Fibroblast of lung (primary cell): Measurements from ENCODE around the gene PHC2.

Experiments
- CTCF ChIP-seq, 2 donors: IDR thresholded peaks in 1 of 2; conservative IDR thresholded peaks in 1 of 2; 1 replicate in 1 of 2; 2 replicates in 1 of 2; pipeline ENCODE4 v1.5.1; 2011 to 2012; ENCODE audit warnings: low read length in 2 of 2, control low read depth in 1 of 2, inconsistent platforms in 1 of 2, low read depth in 1 of 2, mild to moderate bottlenecking in 1 of 2
- EZH2 ChIP-seq: IDR thresholded peaks from 2 replicates; pipeline ENCODE4 v1.5.1; 2012; ENCODE audit warnings: low read length, control low read depth, mild to moderate bottlenecking; ENCODE audit errors: missing control alignments

GRCh38 chr1:33460144-33460543, 29.2 kb upstream of the PHC2 start:
- TF ChIP-seq EZH2 (no peak), CTCF (conservative IDR thresholded peaks at IDR 0.05 in 1 of 2, IDR thresholded peaks at IDR 0.05 in 1 of 2; ENCODE audit: low read depth in 1 of 2, low read length in 2 of 2) (no peak)
